K562 (cell line): Measurements from ENCODE around the gene S100A1.

Source experiments
- KDM4B ChIP-seq, 2 experiments: fragments of 450-650 bp in 1 of 2; sonication (generic) in 1 of 2; IDR thresholded peaks; 2 replicates each; pipeline ENCODE4 v1.6.1; 2016 to 2017; ENCODE audit warnings: borderline replicate concordance in 2 of 2, antibody characterized with exemption in 1 of 2, low read depth in 1 of 2, mild to moderate bottlenecking in 1 of 2
- TBP ChIP-seq: optimal IDR thresholded peaks from 2 replicates; pipeline ENCODE3; 2011; ENCODE audit warnings: low read depth, low read length, improper control_type of control experiment
- ZBTB17 ChIP-seq: fragments of 450-650 bp; formaldehyde crosslinking; IDR thresholded peaks from 2 replicates; pipeline ENCODE4 v1.4.0; 2020; ENCODE audit warnings: mild to moderate bottlenecking
- ZNF174 ChIP-seq: fragments of 250-450 bp; sonication (Bioruptor Pico); IDR thresholded peaks from 2 replicates; pipeline ENCODE4 v1.4.0; 2020; ENCODE audit warnings: mild to moderate bottlenecking

DNA sequence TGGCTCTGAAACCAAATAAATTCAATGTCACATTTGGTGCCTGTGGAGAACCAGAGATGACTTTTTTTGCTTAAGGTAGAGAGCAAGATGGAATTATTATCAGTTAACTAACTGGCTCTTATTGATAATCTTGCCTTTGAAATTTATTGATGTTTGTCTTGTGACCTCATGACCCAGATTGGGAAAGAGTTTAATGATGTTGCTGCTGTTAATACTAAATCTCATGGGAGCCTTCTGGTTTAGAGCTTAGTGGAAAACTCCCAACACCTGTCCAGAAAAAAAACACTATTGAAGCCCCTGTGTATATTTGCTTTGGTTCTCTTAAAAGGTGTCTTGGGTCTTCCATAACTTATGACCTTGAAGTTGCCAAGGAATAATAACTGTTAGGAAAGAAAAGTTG lies 15.6 kb downstream of the S100A1 start:
- no peak for TF ChIP-seq TBP
- no peak for TF ChIP-seq ZNF174 (CRISPR knock-in tag)
- TF ChIP-seq ZBTB17 (CRISPR knock-in tag): no peak
- no peak for TF ChIP-seq KDM4B (IDR thresholded peaks at IDR 0.05; ENCODE audit: borderline replicate concordance in 2 of 2, low read depth in 1 of 2)
